ENCODE measurements around the gene ATAT1. TPM values are rescaled to one million over a fixed set of nuclear protein-coding genes. Genes with fewer than 3 reads are reported as not detected.

ATAT1 gene
- total and polyA plus RNA-seq, 9 of the 15 experiments (the other 6 are each of a cell fraction or from before 2014, with no cell fraction given), result 0.65 to 5.8 (median 1.6) TPM

- TF ChIP-seq FOXM1 (IDR thresholded peaks at IDR 0.05; ENCODE audit: low read depth), result 0 out of 2 replicates have a peak, but pooled peaks have one; percentile 10
- no peak for TF ChIP-seq FOXM1 (CRISPR knock-in tag; IDR thresholded peaks at IDR 0.05; ENCODE audit: low read depth)
- TF ChIP-seq PRMT5 (CRISPR knock-in tag; IDR thresholded peaks at IDR 0.05), result no peak
- no peak for TF ChIP-seq CBX1 (IDR thresholded peaks at IDR 0.05; ENCODE audit: low read depth)
- TF ChIP-seq MTA3 (IDR thresholded peaks at IDR 0.05; ENCODE audit: borderline replicate concordance), result 0 out of 2 replicates have a peak, but pooled peaks have one; percentile 12
- no peak for TF ChIP-seq KAT8 (IDR thresholded peaks at IDR 0.05; ENCODE audit: low read depth)
- TF ChIP-seq BMI1 (IDR thresholded peaks at IDR 0.05; ENCODE audit: low read length), result no peak
- TF ChIP-seq ZNF584 (CRISPR knock-in tag; IDR thresholded peaks at IDR 0.05; ENCODE audit: low read depth), result no peak
- TF ChIP-seq PHB (CRISPR knock-in tag; IDR thresholded peaks at IDR 0.05), result no peak
- TF ChIP-seq PRDM10 (IDR thresholded peaks at IDR 0.05; ENCODE audit: partially characterized antibody), result peak; percentile 33
- TF ChIP-seq CHCHD3 (CRISPR knock-in tag; IDR thresholded peaks at IDR 0.05), result no peak
- TF ChIP-seq THRB (CRISPR knock-in tag; conservative IDR thresholded peaks at IDR 0.05), result 0 out of 2 replicates have a peak, but pooled peaks have one; percentile 58
These were observed 57.3 kb downstream of the ATAT1 start (continued) for GRCh38 chr6:30683980-30684338.

Measured in K562 (cell line).